SK-N-SH (cell line): ENCODE data around the gene DSTN. TPM values are rescaled to one million over a fixed set of nuclear protein-coding genes. Genes with fewer than 3 reads are reported as not detected.
A peak's percentile ranks its signal among the peaks of the same experiment; 100 is the strongest.

ENCODE experiments used
- CTCF ChIA-PET: fragments of 300-600, 350-600 bp; formaldehyde crosslinking; extraction: SDS; loops from one replicate; lab custom pipeline; 2021; lab: Yijun Ruan, JAX
- POLR2A ChIA-PET: fragments of 350-600 bp; sonication (Branson Sonifier 250); formaldehyde crosslinking; extraction: SDS; loops from one replicate; lab custom pipeline; 2020; ENCODE audit warnings: antibody characterized with exemption, inconsistent platforms; lab: Yijun Ruan, JAX
- DNase-seq: peaks from one replicate; pipeline ENCODE4 v3.0.0; 2012
- H2AFZ ChIP-seq: fragments of 200-600 bp; sonication (generic); 2 replicates; pipeline ENCODE4 v1.8.1; 2016; ENCODE audit warnings: antibody characterized with exemption, mild to moderate bottlenecking, low read depth
- H3F3A ChIP-seq: fragments of 200-600 bp; sonication (generic); replicated peaks from 2 replicates; pipeline ENCODE3; 2016; ENCODE audit warnings: antibody characterized with exemption, mild to moderate bottlenecking; ENCODE audit not compliant: insufficient read depth
- H3K27ac ChIP-seq, 2 experiments: fragments of 200-500 bp in 1 of 2; fragments of 200-600 bp in 1 of 2; sonication (Bioruptor generic) in 1 of 2; sonication (generic), shearing (Covaris generic) in 1 of 2; 2 replicates each; pipeline versions ENCODE4 v1.5.1 to v1.6.1; 2014 to 2016; ENCODE audit warnings: low read depth in 2 of 2, inconsistent platforms in 1 of 2, low read length in 1 of 2, mild to moderate bottlenecking in 1 of 2, mixed read lengths in 1 of 2
- H3K27me3 ChIP-seq: fragments of 200-600 bp; sonication (generic), shearing (Covaris generic); 2 replicates; pipeline ENCODE4 v1.6.1; 2016; ENCODE audit warnings: mixed run types; ENCODE audit not compliant: insufficient read depth
- H3K36me3 ChIP-seq, 2 experiments: fragments of 200-500 bp in 1 of 2; fragments of 200-600 bp in 1 of 2; sonication (Bioruptor generic) in 1 of 2; sonication (generic) in 1 of 2; replicated peaks in 1 of 2; 2 replicates each; pipeline versions ENCODE3 to v1.5.1; 2014 to 2016; ENCODE audit warnings: low read length in 1 of 2, mild to moderate bottlenecking in 1 of 2; ENCODE audit not compliant: insufficient read depth in 2 of 2, control insufficient read depth in 1 of 2
- H3K4me1 ChIP-seq, 2 experiments: fragments of 200-500 bp in 1 of 2; fragments of 200-600 bp in 1 of 2; sonication (Bioruptor generic) in 1 of 2; sonication (generic), shearing (Covaris generic) in 1 of 2; 2 replicates each; pipeline versions ENCODE4 v1.5.1 to v1.6.1; 2014 to 2016; ENCODE audit warnings: low read depth in 1 of 2, low read length in 1 of 2, mixed run types in 1 of 2; ENCODE audit not compliant: insufficient read depth in 2 of 2, control insufficient read depth in 1 of 2
- H3K4me2 ChIP-seq: fragments of 200-600 bp; sonication (generic), shearing (Covaris generic); 2 replicates; pipeline ENCODE4 v1.6.1; 2017; ENCODE audit warnings: mixed run types
- H3K4me3 ChIP-seq, 2 experiments: fragments of 200-500 bp in 1 of 2; fragments of 200-600 bp in 1 of 2; sonication (Bioruptor generic) in 1 of 2; sonication (generic), shearing (Covaris generic) in 1 of 2; 2 replicates each; pipeline versions ENCODE4 v1.5.1 to v1.8.1; 2014 to 2016; ENCODE audit warnings: low read depth in 2 of 2, inconsistent platforms in 1 of 2, low read length in 1 of 2, mild to moderate bottlenecking in 1 of 2, mixed read lengths in 1 of 2, moderate library complexity in 1 of 2
- H3K79me2 ChIP-seq: fragments of 200-600 bp; sonication (generic); 2 replicates; pipeline ENCODE4 v1.8.1; 2017; ENCODE audit warnings: mild to moderate bottlenecking; ENCODE audit not compliant: insufficient read depth
- H3K9ac ChIP-seq: fragments of 200-600 bp; sonication (generic); 2 replicates; pipeline ENCODE4 v1.6.1; 2017; ENCODE audit warnings: mixed run types
- H3K9me2 ChIP-seq: fragments of 200-600 bp; sonication (generic); 2 replicates; pipeline ENCODE4 v1.6.1; 2017; ENCODE audit warnings: mixed run types
- H3K9me3 ChIP-seq: fragments of 200-600 bp; sonication (generic); 2 replicates; pipeline ENCODE4 v1.6.1; 2017; ENCODE audit warnings: mixed run types, mild to moderate bottlenecking, moderate library complexity
- H4K20me1 ChIP-seq: fragments of 200-600 bp; sonication (generic); 2 replicates; pipeline ENCODE4 v1.6.1; 2017; ENCODE audit warnings: mild to moderate bottlenecking, mixed run types; ENCODE audit not compliant: insufficient read depth
- CHD2 ChIP-seq: fragments of 150-350 bp; IDR thresholded peaks from 2 replicates; pipeline ENCODE4 v1.6.1; 2018; ENCODE audit warnings: low read length; ENCODE audit not compliant: partially characterized antibody
- MEF2A ChIP-seq: IDR thresholded peaks from 2 replicates; pipeline ENCODE4 v1.4.0; 2012; ENCODE audit warnings: low read depth, borderline replicate concordance
- MXI1 ChIP-seq: IDR thresholded peaks from 2 replicates; pipeline ENCODE4 v1.6.1; 2012; ENCODE audit warnings: mild to moderate bottlenecking, low read depth, low read length, improper control_type of control experiment
- RAD21 ChIP-seq: IDR thresholded peaks from 2 replicates; pipeline ENCODE4 v1.6.1; 2012; ENCODE audit warnings: mild to moderate bottlenecking, low read length
- RCOR1 ChIP-seq: fragments of 150-350 bp; IDR thresholded peaks from 2 replicates; pipeline ENCODE4 v1.6.1; 2017; ENCODE audit warnings: antibody characterized with exemption, low read length
- RXRA ChIP-seq: IDR thresholded peaks from 2 replicates; pipeline ENCODE4 v1.4.0; 2012; ENCODE audit warnings: low read depth, mild to moderate bottlenecking, borderline replicate concordance
- TEAD4 ChIP-seq: IDR thresholded peaks from 2 replicates; pipeline ENCODE4 v1.4.0; 2012; ENCODE audit warnings: mild to moderate bottlenecking, borderline replicate concordance; ENCODE audit not compliant: insufficient read depth
- ZBTB33 ChIP-seq: IDR thresholded peaks from 2 replicates; pipeline ENCODE4 v1.4.0; 2012; ENCODE audit warnings: low read depth, borderline replicate concordance
- WGBS: methylation state at CpG from one replicate; pipeline ENCODE4 v1.1.6; 2017; ENCODE audit warnings: low lambda C conversion rate; 5-methylcytosine and 5-hydroxymethylcytosine counted together
- polyA plus RNA-seq, 3 experiments: library from polyadenylated mRNA; depleted of rRNA; stranded (reverse); fragments of >200 nt; gene quantifications; 2 replicates each; pipeline ENCODE4 v1.2.3, GENCODE V29; 2012
- TF ChIP-seq, protein P1 (sequence below): IDR thresholded peaks from 2 replicates; pipeline ENCODE4; 2012

DSTN gene
- polyA plus RNA-seq, 1 of the 3 experiments (the other 2 are of a cell fraction): 167 TPM

DNA sequence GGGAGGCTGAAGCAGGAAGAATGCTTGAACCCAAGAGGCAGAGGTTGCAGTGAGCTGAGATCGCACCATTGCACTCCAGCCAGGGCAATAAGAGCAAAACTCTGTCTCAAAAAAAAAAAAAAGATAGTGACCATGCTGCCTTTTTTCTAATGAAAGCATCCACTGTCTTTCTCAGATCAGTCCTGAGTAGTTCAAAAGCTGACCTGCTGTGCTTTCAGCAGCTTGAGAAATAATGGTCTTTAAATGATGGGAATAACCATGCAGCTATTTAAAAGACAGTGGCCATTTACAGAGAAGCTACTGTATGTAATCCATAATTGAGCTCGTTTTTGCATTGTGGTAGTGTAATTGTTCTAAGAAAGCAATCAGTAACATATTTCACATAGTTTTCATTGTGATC is 36.1 kb downstream of the DSTN start (continued):
- TF ChIP-seq RXRA (no peak), MEF2A (no peak), MXI1 (no peak)
- TF ChIP-seq, protein P1, sequence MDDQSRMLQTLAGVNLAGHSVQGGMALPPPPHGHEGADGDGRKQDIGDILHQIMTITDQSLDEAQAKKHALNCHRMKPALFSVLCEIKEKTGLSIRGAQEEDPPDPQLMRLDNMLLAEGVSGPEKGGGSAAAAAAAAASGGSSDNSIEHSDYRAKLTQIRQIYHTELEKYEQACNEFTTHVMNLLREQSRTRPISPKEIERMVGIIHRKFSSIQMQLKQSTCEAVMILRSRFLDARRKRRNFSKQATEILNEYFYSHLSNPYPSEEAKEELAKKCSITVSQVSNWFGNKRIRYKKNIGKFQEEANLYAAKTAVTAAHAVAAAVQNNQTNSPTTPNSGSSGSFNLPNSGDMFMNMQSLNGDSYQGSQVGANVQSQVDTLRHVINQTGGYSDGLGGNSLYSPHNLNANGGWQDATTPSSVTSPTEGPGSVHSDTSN: no peak

- no peaks in the 10 kb centered on the region for H3K9me2 ChIP-seq
- H3K27me3 ChIP-seq: no peaks in the 10 kb centered on the region
- no peak for TF ChIP-seq RCOR1
- TF ChIP-seq ZBTB33: no peak
- TF ChIP-seq TEAD4: no peak
- H3K9ac ChIP-seq: no peak overlapping the region
- 100% methylated on average over 3 of the region's 3 CpGs for WGBS
- CTCF ChIA-PET: interaction anchor here (1.0 to 2.1 kb wide), 2 partner anchors 8 to 9 kb away, joined by 3 to 10 read pairs; no protein-coding TSS in a partner anchor
- H4K20me1 ChIP-seq: peaks cover 48% of the 10 kb centered on the region
- peaks cover 31% of the 10 kb centered on the region for H3F3A ChIP-seq
- no peak overlapping the region for H3K4me2 ChIP-seq
- no peak overlapping the region for H3K4me3 ChIP-seq
- no peak for DNase-seq
- H3K79me2 ChIP-seq: peaks cover 30% of the 10 kb centered on the region
- no peaks in the 10 kb centered on the region; a peak in 1 of 4 replicates for H3K4me1 ChIP-seq
- POLR2A ChIA-PET: no interaction called here
- H3K9me3 ChIP-seq: no peaks in the 10 kb centered on the region
- peak overlapping the region in 1 of 2 experiments; percentile 21; a peak in 1 of 4 replicates for H3K27ac ChIP-seq
- peaks cover 43 to 46% of the 10 kb centered on the region in 2 experiments for H3K36me3 ChIP-seq
- H2AFZ ChIP-seq: no peak overlapping the region
These were observed 39.0 kb downstream of the DSTN start for GRCh38 chr20:17608701-17609497.

DNA sequence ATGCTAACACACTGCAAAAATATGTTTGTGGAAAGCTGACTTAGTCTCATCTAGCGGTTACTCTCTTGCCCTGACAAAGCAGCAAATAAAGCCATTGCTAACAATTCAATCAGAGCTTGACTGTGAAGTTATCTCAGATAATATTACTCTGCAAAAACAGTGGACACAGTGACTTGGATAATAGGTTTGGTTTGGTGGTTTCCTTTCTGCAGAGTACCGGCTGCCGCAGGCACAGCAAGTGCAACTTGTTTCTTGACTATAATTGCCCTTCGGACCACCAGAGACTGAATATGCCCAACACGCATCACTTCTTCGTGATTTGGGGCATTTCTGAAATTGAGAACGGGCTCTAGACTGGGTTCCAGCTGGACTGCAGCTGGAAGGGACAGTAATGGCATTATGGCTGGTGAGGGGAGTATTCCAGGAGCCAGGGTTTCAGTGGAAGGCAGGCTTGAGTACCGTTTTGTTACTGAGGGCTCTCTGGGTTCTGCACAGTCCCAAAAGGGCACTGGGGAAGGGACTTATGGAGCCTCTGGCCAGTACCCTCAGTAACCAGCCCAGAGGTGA is 40.0 kb downstream of the DSTN start:
- 95% methylated on average over 8 of the region's 8 CpGs for WGBS
- POLR2A ChIA-PET: interaction anchor here (1.0 kb wide), 1 partner anchor 67 kb away, joined by 3 read pairs; no protein-coding TSS in a partner anchor
- no peak overlapping the region for H2AFZ ChIP-seq
- H3K4me3 ChIP-seq: no peak overlapping the region
- peaks cover 30% of the 10 kb centered on the region for H3F3A ChIP-seq
- CTCF ChIA-PET: interaction anchor here (0.8 to 2.2 kb wide), 4 partner anchors 8 to 329 kb away, joined by 3 to 14 read pairs (median 4); no protein-coding TSS in a partner anchor
- H3K79me2 ChIP-seq: peaks cover 29% of the 10 kb centered on the region
- H4K20me1 ChIP-seq: peaks cover 41% of the 10 kb centered on the region
- no peaks in the 10 kb centered on the region for H3K9me3 ChIP-seq
- no peak for TF ChIP-seq RCOR1
- no peak for TF ChIP-seq CHD2
- TF ChIP-seq RAD21: no peak
- no peaks in the 10 kb centered on the region for H3K9me2 ChIP-seq
- no peak overlapping the region for H3K4me2 ChIP-seq
- H3K36me3 ChIP-seq: peaks cover 33 to 39% of the 10 kb centered on the region in 2 experiments
- no peaks in the 10 kb centered on the region for H3K4me1 ChIP-seq
- no peak for DNase-seq
- peak overlapping the region in 1 of 2 experiments; percentile 21; a peak in 1 of 4 replicates for H3K27ac ChIP-seq
- no peaks in the 10 kb centered on the region for H3K27me3 ChIP-seq
- no peak overlapping the region for H3K9ac ChIP-seq
